ENCODE data around the gene PAMR1.

The PAMR1 gene

DNA sequence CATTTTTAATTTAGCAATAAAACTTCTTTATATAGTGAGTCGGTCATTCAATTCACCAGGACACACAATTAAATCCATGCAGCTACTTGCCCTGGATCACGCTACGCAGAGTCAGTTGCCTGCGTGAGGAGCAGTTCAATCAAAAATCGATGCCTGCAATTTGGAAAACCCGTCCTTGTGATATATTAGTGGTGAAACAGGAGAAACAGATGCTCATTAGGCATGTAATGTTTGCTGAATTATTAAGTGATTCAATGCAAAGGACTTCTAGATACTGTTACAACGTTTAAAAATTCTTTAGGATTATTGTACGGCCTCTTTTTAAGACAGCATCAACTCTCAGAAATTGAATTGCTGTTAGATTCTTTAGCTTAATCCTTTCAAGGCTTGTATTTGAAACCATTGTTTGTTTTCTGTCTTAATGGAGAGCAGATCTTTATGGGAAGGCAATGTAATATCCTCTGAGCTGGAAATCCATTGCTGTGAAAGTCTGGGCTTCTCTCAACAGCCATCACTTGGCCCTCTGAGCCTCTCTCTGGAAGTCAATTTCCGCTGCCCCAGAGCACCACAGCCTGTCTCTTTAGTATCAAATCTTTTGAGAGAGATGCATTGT, 20.1 kb upstream of the PAMR1 start:
- no peak for DNase-seq (ENCODE audit: low read depth)
- TF ChIP-seq, protein P1, sequence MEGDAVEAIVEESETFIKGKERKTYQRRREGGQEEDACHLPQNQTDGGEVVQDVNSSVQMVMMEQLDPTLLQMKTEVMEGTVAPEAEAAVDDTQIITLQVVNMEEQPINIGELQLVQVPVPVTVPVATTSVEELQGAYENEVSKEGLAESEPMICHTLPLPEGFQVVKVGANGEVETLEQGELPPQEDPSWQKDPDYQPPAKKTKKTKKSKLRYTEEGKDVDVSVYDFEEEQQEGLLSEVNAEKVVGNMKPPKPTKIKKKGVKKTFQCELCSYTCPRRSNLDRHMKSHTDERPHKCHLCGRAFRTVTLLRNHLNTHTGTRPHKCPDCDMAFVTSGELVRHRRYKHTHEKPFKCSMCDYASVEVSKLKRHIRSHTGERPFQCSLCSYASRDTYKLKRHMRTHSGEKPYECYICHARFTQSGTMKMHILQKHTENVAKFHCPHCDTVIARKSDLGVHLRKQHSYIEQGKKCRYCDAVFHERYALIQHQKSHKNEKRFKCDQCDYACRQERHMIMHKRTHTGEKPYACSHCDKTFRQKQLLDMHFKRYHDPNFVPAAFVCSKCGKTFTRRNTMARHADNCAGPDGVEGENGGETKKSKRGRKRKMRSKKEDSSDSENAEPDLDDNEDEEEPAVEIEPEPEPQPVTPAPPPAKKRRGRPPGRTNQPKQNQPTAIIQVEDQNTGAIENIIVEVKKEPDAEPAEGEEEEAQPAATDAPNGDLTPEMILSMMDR (IDR thresholded peaks at IDR 0.05; ENCODE audit: insufficient read depth, low read depth, low read length, missing control alignments) = no peak
- H3K4me3 ChIP-seq (ENCODE audit: low read length) = no peak overlapping the region

DNA sequence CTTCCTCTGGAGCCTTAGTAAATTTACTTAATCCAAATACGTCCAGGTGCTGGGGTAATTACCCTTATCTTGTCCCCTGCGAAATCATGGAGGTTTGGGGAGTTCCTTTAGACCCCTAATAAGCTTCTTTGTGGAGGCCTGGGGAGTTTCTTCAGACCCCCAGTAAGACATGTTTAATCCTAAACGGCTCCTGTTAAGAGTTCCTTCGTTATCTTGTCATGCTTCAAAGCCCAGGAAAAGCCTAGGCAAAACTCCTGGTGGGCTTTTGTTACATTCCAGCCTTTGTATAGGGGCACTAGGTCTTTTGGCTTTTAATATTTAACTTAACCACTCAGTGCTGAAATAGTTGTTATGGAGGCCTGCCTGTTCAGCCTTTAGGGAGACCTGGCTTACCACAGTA, 18.1 kb upstream of the PAMR1 start:
- no peak overlapping the region for H3K4me3 ChIP-seq (ENCODE audit: low read length)
- no peak for DNase-seq (ENCODE audit: low read depth)
- TF ChIP-seq, protein P1 (IDR thresholded peaks at IDR 0.05; ENCODE audit: insufficient read depth, low read depth, low read length, missing control alignments) = no peak

DNA sequence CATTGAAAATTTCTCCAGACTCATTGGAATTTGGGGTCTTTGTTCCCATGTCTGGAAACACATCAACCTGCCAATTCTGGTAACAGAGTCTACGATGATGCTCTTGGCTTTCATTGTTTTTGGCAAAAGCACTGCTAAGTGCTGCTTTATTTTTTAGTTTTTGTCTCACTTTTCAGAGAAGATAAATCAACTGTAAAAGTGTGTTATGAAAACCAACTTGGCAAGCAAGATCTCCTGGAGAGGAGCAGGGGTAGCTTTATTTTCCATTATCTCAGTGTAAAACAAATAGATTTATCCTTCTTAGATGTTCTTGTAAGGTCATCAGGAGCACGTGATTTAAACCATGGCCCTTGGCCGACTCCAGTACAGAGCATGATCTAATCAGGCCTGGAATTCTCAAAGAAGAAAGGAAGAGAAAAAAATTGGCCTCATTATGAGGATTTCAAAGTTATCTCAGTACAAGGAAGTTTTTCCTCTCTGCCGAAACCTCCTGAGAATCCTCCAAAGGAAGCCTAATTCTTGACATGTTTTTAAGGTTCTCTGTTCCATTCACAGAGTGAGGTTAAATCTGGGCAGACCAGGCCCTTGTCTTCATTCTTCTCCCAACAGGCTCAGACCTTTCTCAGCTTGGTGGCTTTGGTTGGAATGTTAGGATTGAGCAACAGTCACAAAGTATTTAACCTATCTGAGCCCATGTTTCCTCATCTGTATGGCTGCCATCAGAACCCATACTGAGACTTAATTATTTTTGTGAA, 16.4 kb upstream of the PAMR1 start:
- no peak overlapping the region for H3K4me3 ChIP-seq (ENCODE audit: low read length)
- DNase-seq (ENCODE audit: low read depth) = peak; percentile 48
- TF ChIP-seq, protein P1 (IDR thresholded peaks at IDR 0.05; ENCODE audit: insufficient read depth, low read depth, low read length, missing control alignments) = no peak

DNA sequence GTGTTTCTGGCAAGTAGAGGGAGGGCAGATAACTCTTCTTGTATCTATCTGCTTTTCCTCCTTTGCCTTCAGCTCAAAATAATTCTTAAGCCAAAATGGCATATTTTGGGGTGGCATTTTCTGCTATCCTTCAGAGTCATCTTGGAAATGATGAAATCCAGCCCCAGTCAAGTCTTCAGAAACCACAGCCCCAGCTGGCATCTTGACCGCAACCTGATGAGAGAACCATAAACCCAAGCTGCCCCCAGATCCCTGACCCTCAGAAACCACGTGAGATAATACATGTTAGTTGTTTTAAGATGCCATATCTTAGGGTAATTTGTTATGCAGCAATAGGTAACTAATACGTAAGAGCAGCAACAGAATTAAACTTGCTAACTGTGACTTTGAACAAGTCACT, 15.1 kb upstream of the PAMR1 start:
- no peak overlapping the region for H3K4me3 ChIP-seq (ENCODE audit: low read length)
- DNase-seq (ENCODE audit: low read depth) = no peak
- TF ChIP-seq, protein P1 (IDR thresholded peaks at IDR 0.05; ENCODE audit: insufficient read depth, low read depth, low read length, missing control alignments) = no peak

DNA sequence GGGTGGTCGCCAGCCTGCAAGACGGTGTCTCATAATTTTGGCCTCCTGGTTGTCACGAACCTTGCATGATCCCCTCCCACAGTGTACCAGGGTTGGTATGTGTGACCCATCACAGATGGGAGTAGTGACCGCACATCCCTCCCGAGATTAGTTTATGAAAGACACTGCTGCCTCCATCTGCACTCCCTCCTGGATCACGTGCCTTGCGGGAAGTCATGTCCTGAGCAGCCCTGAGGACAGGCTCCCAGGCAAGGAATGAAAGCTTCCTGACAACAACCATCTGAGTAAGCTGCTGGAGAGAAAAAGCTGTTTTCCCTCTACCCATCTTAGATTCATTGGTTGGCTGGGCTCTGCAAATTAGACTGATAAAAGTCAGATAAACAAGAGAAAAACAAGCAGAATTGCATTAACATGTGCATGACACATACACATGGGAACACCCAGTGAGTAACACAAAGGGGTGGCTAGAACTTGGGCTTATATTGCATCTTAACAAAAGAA, 14.4 kb upstream of the PAMR1 start:
- no peak overlapping the region for H3K4me3 ChIP-seq (ENCODE audit: low read length)
- DNase-seq (ENCODE audit: low read depth) = peak; percentile 78
- TF ChIP-seq, protein P1 (IDR thresholded peaks at IDR 0.05; ENCODE audit: insufficient read depth, low read depth, low read length, missing control alignments) = no peak

DNA sequence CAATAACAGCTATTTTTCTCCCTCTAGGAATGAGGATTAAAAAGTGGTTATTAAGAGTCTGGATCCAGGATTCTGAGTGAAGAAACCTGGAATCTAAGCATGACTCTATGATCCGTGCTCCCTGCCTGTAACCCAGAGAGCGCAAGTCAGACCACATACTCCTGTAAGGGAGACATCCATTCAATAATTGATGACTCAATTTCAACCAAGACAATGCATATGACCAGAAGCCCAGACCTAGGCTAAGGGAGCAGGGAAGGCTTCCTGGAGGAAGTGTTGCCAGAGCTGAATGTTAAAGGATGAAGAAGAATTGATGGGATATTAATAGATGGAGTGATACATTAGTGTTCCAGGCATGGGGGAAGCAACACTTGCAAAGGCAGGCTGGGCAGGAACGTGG, 13.8 kb upstream of the PAMR1 start:
- DNase-seq (ENCODE audit: low read depth) = peak; percentile 11
- no peak overlapping the region for H3K4me3 ChIP-seq (ENCODE audit: low read length)
- TF ChIP-seq, protein P1 (IDR thresholded peaks at IDR 0.05; ENCODE audit: insufficient read depth, low read depth, low read length, missing control alignments) = no peak

Data from epithelial cell of esophagus (primary cell).